Epithelial cell of prostate (primary cell): ENCODE data around the gene ATG13.

Experiments used
- DNase-seq: peaks from one replicate; pipeline ENCODE4 v3.0.0-alpha.2; 2011; ENCODE audit warnings: low read depth, low spot score
- H3K27ac ChIP-seq: fragments of 450-650 bp; 2 replicates; pipeline ENCODE4 v1.5.1; 2017; ENCODE audit warnings: mild to moderate bottlenecking

Gene ATG13

GRCh38 chr11:46718155-46719019, 101.0 kb downstream of the ATG13 start:
- DNase-seq: no peak
- H3K27ac ChIP-seq: no peak overlapping the region

GRCh38 chr11:46719048-46719542, 101.7 kb downstream of the ATG13 start, which contains the start of gene F2:
Gene F2 (plus strand): TSS chr11:46719213. CDS start chr11:46719236, 23 bp downstream.
- H3K27ac ChIP-seq: no peak within 1 kb of the TSS
- DNase-seq: no peak

- DNase-seq: no peak
Measured at GRCh38 chr11:46719543-46720218, 102.3 kb downstream of the ATG13 start.

GRCh38 chr11:46721286-46721685, 103.9 kb downstream of the ATG13 start:
- no peak for DNase-seq
- H3K27ac ChIP-seq: no peak overlapping the region

More at GRCh38 chr11:46719543-46720218, 102.3 kb downstream of the ATG13 start:
- H3K27ac ChIP-seq: no peak overlapping the region

GRCh38 chr11:46722566-46723358, 105.4 kb downstream of the ATG13 start:
- DNase-seq: no peak
- H3K27ac ChIP-seq: no peak overlapping the region

- DNase-seq: no peak
- H3K27ac ChIP-seq: no peak overlapping the region
Measured at GRCh38 chr11:46723359-46723680, 106.0 kb downstream of the ATG13 start.

GRCh38 chr11:46724088-46724487, 106.7 kb downstream of the ATG13 start:
- no peak for DNase-seq
- H3K27ac ChIP-seq: no peak overlapping the region
